Gastrocnemius medialis (tissue), 4 donors: ENCODE results near the gene TARDBP. TPM values are rescaled to one million over a fixed set of nuclear protein-coding genes. Genes with fewer than 3 reads are reported as not detected.
"Not testable (repeated sequence)": the region's sequence is repeated elsewhere in the genome, so short reads cannot be mapped to it uniquely, and the experiment has no call there.

ENCODE experiments used
- ATAC-seq, 2 donors: fragments of 150-250 bp; one replicate each; pipeline ENCODE4 v1.9.1; 2016
- DNase-seq, 2 donors: peaks; one replicate each; pipeline ENCODE4 v3.0.0-alpha.2; 2019
- H3K27ac ChIP-seq, 4 donors: fragments of 200-600 bp; sonication (generic); 1 replicate in 1 of 4; 2 replicates in 3 of 4; pipeline ENCODE4 v1.5.1; 2016 to 2018; ENCODE audit warnings: mild to moderate bottlenecking in 2 of 4, moderate library complexity in 1 of 4
- H3K27me3 ChIP-seq, 3 donors: fragments of 200-600 bp; sonication (generic) in 2 of 3; 1 replicate in 1 of 3; 2 replicates in 2 of 3; pipeline versions ENCODE4 v1.5.1 to v1.6.0; 2016 to 2019; ENCODE audit warnings: mild to moderate bottlenecking in 1 of 3, moderate library complexity in 1 of 3
- H3K36me3 ChIP-seq, 2 donors: fragments of 200-600 bp; sonication (generic) in 1 of 2; one replicate each; pipeline ENCODE4 v1.5.1; 2017 to 2018
- H3K4me1 ChIP-seq, 2 donors: fragments of 200-600 bp; sonication (generic) in 1 of 2; one replicate each; pipeline ENCODE4 v1.5.1; 2016 to 2017; ENCODE audit warnings: mild to moderate bottlenecking in 2 of 2
- H3K4me3 ChIP-seq, 4 donors: fragments of 200-600 bp; sonication (generic) in 3 of 4; 1 replicate in 1 of 4; 2 replicates in 3 of 4; pipeline ENCODE4 v1.5.1; 2016 to 2019; ENCODE audit warnings: mild to moderate bottlenecking in 2 of 4
- H3K9me3 ChIP-seq, 3 donors: fragments of 200-600 bp; sonication (generic) in 2 of 3; 1 replicate in 1 of 3; 2 replicates in 2 of 3; pipeline ENCODE4 v1.5.1; 2016 to 2019
- CTCF ChIP-seq, 5 experiments: fragments of 450-650 bp in 3 of 5; fragments of 200-600 bp in 2 of 5; sonication (generic) in 2 of 5; IDR thresholded peaks in 4 of 5; conservative IDR thresholded peaks in 1 of 5; 1 replicate in 4 of 5; 2 replicates in 1 of 5; pipeline ENCODE4 v1.5.1; 2016 to 2019; ENCODE audit warnings: antibody characterized with exemption in 5 of 5, mild to moderate bottlenecking in 3 of 5, moderate library complexity in 3 of 5
- POLR2A ChIP-seq, 2 donors: fragments of 450-650 bp; IDR thresholded peaks; one replicate each; pipeline ENCODE4 v1.6.1; 2017; ENCODE audit warnings: antibody characterized with exemption in 2 of 2, mild to moderate bottlenecking in 2 of 2, moderate library complexity in 2 of 2
- in situ Hi-C, 4 donors: fragments of 200-750 bp; cut with MboI; loops; one replicate each; pipeline versions ENCODE4 v1.15.0 to v1.8.0; 2017; ENCODE audit warnings: low sequenced_read_pairs in 4 of 4
- intact Hi-C: fragments of 100-400 bp; cut with DNase I; formaldehyde crosslinking; loops from one replicate; pipeline ENCODE4 v1.15.1; 2023; ENCODE audit warnings: low total_unique reads
- total RNA-seq, 4 donors: library from RNA; depleted of rRNA; stranded (reverse); fragments of >200 nt; gene quantifications; one replicate each; pipeline versions ENCODE4 v1.1.0 to v1.2.3, GENCODE V29; 2016

TARDBP gene
- total RNA-seq, 4 donors from 2014 or later = 72.0 to 101 (median 85.5) TPM

GRCh38 chr1:11013160-11013531 is 692 bp downstream of the TARDBP start:
- peak overlapping the region; percentile 93 to 99 (median 97) for H3K27ac ChIP-seq
- peak overlapping the region; percentile 83 to 96 (median 90) for H3K4me3 ChIP-seq
- no peak for DNase-seq
- peaks cover 37 to 39% of the 10 kb centered on the region in 2 donors for H3K4me1 ChIP-seq
- TF ChIP-seq POLR2A (IDR thresholded peaks at IDR 0.05) = no peak
- TF ChIP-seq CTCF (IDR thresholded peaks at IDR 0.05 in 4 of 5, conservative IDR thresholded peaks at IDR 0.05 in 1 of 5) = no peak
- H3K9me3 ChIP-seq = no peaks in the 10 kb centered on the region
- ATAC-seq = peak; percentile 3 to 5
- peaks cover 5 to 48% of the 10 kb centered on the region in 2 donors for H3K36me3 ChIP-seq
- no peaks in the 10 kb centered on the region for H3K27me3 ChIP-seq
- intact Hi-C loops = loop anchor here (5.0 kb wide), 2 partner anchors 56 to 724 kb away; partner anchors contain the start of gene AGTRAP
- in situ Hi-C loops = no loop called here

- H3K27me3 ChIP-seq, ATAC-seq, DNase-seq, H3K9me3 ChIP-seq, H3K4me3 ChIP-seq, intact Hi-C loops, in situ Hi-C loops: not testable (repeated sequence)
- peaks cover 24 to 25% of the 10 kb centered on the region in 2 donors for H3K4me1 ChIP-seq
- peaks cover 13 to 100% of the 10 kb centered on the region in 2 donors for H3K36me3 ChIP-seq
- peak overlapping the region in 2 of 4 donors; percentile 63 to 69 for H3K27ac ChIP-seq
These were observed 6.9 kb downstream of the TARDBP start for GRCh38 chr1:11019358-11019757.

GRCh38 chr1:11019971-11020370 is 7.5 kb downstream of the TARDBP start:
- in situ Hi-C loops = no loop called here
- peak; percentile 65 to 83 for ATAC-seq
- Histone ChIP-seq H3K27me3 (no peaks in the 10 kb centered on the region), H3K4me3 (no peak overlapping the region), H3K36me3 (peaks cover 7 to 100% of the 10 kb centered on the region in 2 donors), H3K9me3 (no peaks in the 10 kb centered on the region), H3K27ac (peak overlapping the region; percentile 51 to 75 (median 66)), H3K4me1 (peaks cover 18 to 19% of the 10 kb centered on the region in 2 donors)
- peak in 1 of 2 donors; percentile 54 for DNase-seq
- intact Hi-C loops = no loop called here
- no peak for TF ChIP-seq CTCF (IDR thresholded peaks at IDR 0.05 in 4 of 5, conservative IDR thresholded peaks at IDR 0.05 in 1 of 5)
- no peak for TF ChIP-seq POLR2A (IDR thresholded peaks at IDR 0.05)

GRCh38 chr1:11023201-11023600 is 10.7 kb downstream of the TARDBP start:
- TF ChIP-seq POLR2A (IDR thresholded peaks at IDR 0.05) (no peak), CTCF (IDR thresholded peaks at IDR 0.05 in 4 of 5, conservative IDR thresholded peaks at IDR 0.05 in 1 of 5) (no peak)
- ATAC-seq (no peak), DNase-seq (no peak)
- Histone ChIP-seq H3K9me3 (no peaks in the 10 kb centered on the region), H3K27ac (no peak overlapping the region), H3K4me1 (peaks cover 0 to 4% of the 10 kb centered on the region in 2 donors), H3K27me3 (no peaks in the 10 kb centered on the region), H3K4me3 (no peak overlapping the region), H3K36me3 (peaks cover 7 to 91% of the 10 kb centered on the region in 2 donors)
- intact Hi-C loops = no loop called here
- in situ Hi-C loops = no loop called here

GRCh38 chr1:11024154-11024873 is 11.9 kb downstream of the TARDBP start:
- ATAC-seq = no peak
- H3K9me3 ChIP-seq = no peaks in the 10 kb centered on the region
- intact Hi-C loops = no loop called here
- H3K4me3 ChIP-seq = no peak overlapping the region
- H3K4me1 ChIP-seq = peaks cover 0 to 4% of the 10 kb centered on the region in 2 donors
- H3K27me3 ChIP-seq = no peaks in the 10 kb centered on the region
- no peak overlapping the region for H3K27ac ChIP-seq
- H3K36me3 ChIP-seq = peaks cover 3 to 80% of the 10 kb centered on the region in 2 donors
- TF ChIP-seq CTCF (IDR thresholded peaks at IDR 0.05 in 4 of 5, conservative IDR thresholded peaks at IDR 0.05 in 1 of 5) = no peak
- no peak for TF ChIP-seq POLR2A (IDR thresholded peaks at IDR 0.05)
- in situ Hi-C loops = no loop called here
- no peak for DNase-seq
